T-helper 1 cell (primary cell): ENCODE data around the gene MAP4K2.
"Not testable (repeated sequence)": the region's sequence is repeated elsewhere in the genome, so short reads cannot be mapped to it uniquely, and the experiment has no call there.

Experiments
- DNase-seq, 5 donors: peaks; one replicate each; pipeline ENCODE4 v3.0.0-alpha.2; 2012 to 2020

The MAP4K2 gene

GRCh38 chr11:64838600-64839334, 35.8 kb upstream of the MAP4K2 start:
- no peak for DNase-seq

GRCh38 chr11:64837887-64838351, 34.9 kb upstream of the MAP4K2 start:
- no peak for DNase-seq

- no peak for DNase-seq
These were observed 33.5 kb upstream of the MAP4K2 start for GRCh38 chr11:64836448-64837072.

- DNase-seq = no peak
These were observed 32.8 kb upstream of the MAP4K2 start for GRCh38 chr11:64835616-64836447.

GRCh38 chr11:64834723-64835615, 32.0 kb upstream of the MAP4K2 start:
- no peak for DNase-seq

GRCh38 chr11:64834031-64834722, 31.2 kb upstream of the MAP4K2 start:
- no peak for DNase-seq

- no peak for DNase-seq
These were observed 30.5 kb upstream of the MAP4K2 start for GRCh38 chr11:64833509-64833908.

GRCh38 chr11:64833198-64833502, 30.1 kb upstream of the MAP4K2 start:
- no peak for DNase-seq

GRCh38 chr11:64832467-64833197, 29.6 kb upstream of the MAP4K2 start:
- DNase-seq = no peak

- DNase-seq = no peak
These were observed 28.4 kb upstream of the MAP4K2 start for GRCh38 chr11:64831411-64831891.

GRCh38 chr11:64829536-64830251, 26.7 kb upstream of the MAP4K2 start:
- no peak for DNase-seq

GRCh38 chr11:64827451-64827839, 24.4 kb upstream of the MAP4K2 start:
- no peak for DNase-seq

GRCh38 chr11:64826578-64827450, 23.8 kb upstream of the MAP4K2 start:
- no peak for DNase-seq

- no peak for DNase-seq
These were observed 23.0 kb upstream of the MAP4K2 start for GRCh38 chr11:64826062-64826461.

GRCh38 chr11:64823568-64824119, 20.6 kb upstream of the MAP4K2 start:
- DNase-seq = no peak

- DNase-seq = no peak
These were observed 14.5 kb upstream of the MAP4K2 start for GRCh38 chr11:64817476-64817875.

- not testable (repeated sequence) for DNase-seq
These were observed 12.4 kb upstream of the MAP4K2 start for GRCh38 chr11:64815433-64815832.

GRCh38 chr11:64814712-64815187, 11.7 kb upstream of the MAP4K2 start:
- no peak for DNase-seq

- DNase-seq = no peak
These were observed 10.8 kb upstream of the MAP4K2 start for GRCh38 chr11:64813826-64814225.
